GM23248 (cell line): Measurements from ENCODE around the gene ARL3.

Experiments
- EZH2 ChIP-seq: fragments of 200-600 bp; sonication (generic); IDR thresholded peaks from 2 replicates; pipeline ENCODE4 v1.6.1; 2018; ENCODE audit warnings: antibody characterized with exemption, mild to moderate bottlenecking; ENCODE audit not compliant: insufficient read depth, poor library complexity, severe bottlenecking
- EZH2phosphoT487 ChIP-seq: fragments of 200-600 bp; sonication (generic); IDR thresholded peaks from 2 replicates; pipeline ENCODE4 v1.6.1; 2018; ENCODE audit warnings: antibody characterized with exemption, moderate library complexity, mild to moderate bottlenecking, low read depth; ENCODE audit not compliant: insufficient read depth

DNA sequence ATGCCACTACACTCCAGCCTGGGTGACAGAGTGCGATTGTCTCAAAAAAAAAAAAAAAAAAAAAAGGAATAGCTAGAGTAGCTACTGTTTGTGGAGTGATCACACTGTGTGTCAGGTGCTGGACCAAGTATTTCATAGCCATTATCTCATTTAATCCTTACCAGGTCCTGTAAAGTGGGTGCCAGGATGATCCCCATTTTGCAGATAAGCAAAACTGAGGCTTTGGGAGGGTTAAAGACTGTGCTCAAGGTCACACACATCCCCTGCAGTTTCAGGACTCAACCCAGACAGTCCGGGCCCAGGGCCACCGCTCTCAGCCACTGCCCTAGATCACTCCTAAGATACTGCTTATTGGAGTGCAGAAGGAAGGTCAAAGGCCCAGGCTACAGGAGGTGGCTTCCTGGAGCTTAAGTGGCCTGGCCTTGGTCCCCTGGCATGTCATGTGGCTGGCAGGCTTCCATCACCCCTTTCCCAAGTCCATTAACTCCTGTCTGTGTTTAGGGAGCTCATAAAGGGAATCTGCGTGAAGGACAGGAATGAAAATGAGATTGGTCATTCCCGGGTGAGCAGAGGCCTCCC is 17.1 kb upstream of the ARL3 start:
- TF ChIP-seq EZH2phosphoT487 = no peak
- TF ChIP-seq EZH2 = no peak
